Right lobe of liver (tissue), 4 donors: ENCODE measurements around the gene CPEB4.

Experiments
- CTCF ChIP-seq, 4 donors: fragments of 200-600 bp in 3 of 4; fragments of 450-650 bp in 1 of 4; IDR thresholded peaks; one replicate each; pipeline versions ENCODE4 v1.5.1 to v1.8.0; 2016 to 2022; ENCODE audit warnings: antibody characterized with exemption in 4 of 4, mild to moderate bottlenecking in 2 of 4
- POLR2A ChIP-seq: fragments of 450-650 bp; IDR thresholded peaks from one replicate; pipeline ENCODE4 v1.6.1; 2017; ENCODE audit warnings: antibody characterized with exemption, mild to moderate bottlenecking
- donor health status: DM: no; HTN: no; CAD: no.
- donor health status: DM: no; HTN: no; CAD: no.
- donor health status: DM: no; HTN: yes; CAD: no.

- TF ChIP-seq POLR2A = no peak
- peak in 3 of 4 donors; percentile 11 to 26 (median 22) for TF ChIP-seq CTCF (IDR thresholded peaks at IDR 0.05)
Observed at GRCh38 chr5:173917788-173918786, 29.9 kb downstream of the CPEB4 start.
